RKO (cell line): Measurements from ENCODE around the gene KCNN3.

Source experiments
- DNase-seq: peaks from one replicate; pipeline ENCODE4 v3.0.0-alpha.2; 2016; ENCODE audit warnings: low spot score

Gene KCNN3

DNA sequence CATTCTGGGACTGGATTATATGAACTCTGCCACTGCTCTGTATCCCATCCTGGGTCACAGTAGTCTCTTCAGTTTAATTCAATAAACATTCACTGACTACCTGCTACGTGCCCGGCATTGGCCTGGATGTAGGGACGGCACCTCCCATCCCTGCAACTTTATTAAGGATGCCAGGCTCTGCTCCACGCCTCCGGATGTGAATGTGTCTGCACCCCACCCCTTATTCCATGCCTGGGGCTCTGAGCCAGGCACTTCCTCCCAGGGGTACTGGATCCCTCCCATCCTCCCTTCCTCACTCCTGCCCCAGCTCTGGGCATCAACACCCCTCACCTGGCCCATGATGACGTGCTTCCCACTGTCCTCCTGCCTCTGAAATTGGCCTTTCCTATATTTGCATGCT is 53.7 kb downstream of the KCNN3 start:
- DNase-seq, result no peak

DNA sequence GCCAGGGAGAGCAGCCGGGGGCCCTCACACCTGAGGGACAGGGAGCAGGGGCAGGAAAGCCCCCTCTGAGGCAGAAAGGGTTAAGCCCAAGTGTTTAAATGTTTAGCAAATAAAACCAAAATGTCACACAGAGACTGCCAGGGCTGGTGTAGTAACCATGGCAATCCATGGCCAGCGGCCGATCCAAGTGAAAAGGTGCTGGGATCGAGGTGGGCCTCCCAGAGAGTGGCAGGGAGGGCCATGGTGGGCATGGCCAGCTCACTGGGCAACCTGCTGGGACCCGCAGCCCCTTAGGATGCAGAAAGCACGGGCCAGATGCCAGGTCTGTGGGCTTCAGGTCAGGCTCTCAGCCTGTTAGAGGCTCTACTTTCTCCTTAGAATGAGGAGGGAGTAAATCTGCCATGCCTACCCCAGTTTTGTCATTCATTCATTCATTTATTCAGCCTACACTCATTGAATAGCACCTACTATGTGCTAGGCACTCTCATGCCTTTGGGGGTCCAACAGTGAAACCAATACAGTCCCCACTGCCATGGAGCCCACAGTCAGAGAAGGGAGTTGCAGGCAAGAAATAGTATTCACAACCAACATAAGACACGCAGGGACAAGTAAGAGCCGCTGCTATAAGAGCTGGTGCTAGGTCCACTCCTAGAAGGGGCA is 56.1 kb downstream of the KCNN3 start:
- DNase-seq, result no peak

DNA sequence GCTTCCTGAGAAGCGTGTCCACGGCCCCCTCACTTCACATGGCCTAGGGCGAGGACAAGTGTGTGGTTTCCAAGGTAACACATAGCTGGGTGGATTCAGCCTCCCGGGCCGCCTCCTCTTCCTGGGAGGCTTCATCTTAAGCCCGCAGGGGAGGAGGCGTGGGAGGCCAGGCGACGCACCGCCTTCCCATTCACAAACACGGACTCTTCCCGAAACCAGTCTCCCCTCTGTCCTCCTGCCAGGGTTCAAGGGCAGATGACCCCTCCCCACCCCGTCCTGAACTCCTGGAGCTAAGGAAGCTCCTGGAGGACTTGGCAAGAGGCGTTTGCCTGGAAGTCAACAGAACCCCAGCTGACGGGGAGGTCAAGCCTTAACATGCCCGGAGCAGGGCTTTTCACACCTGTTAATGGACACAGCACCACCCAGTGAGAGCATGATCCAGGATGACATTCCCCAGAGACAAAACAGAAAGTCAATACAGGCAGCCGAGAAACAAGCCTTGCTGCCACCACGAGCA is 56.7 kb downstream of the KCNN3 start:
- no peak for DNase-seq

DNA sequence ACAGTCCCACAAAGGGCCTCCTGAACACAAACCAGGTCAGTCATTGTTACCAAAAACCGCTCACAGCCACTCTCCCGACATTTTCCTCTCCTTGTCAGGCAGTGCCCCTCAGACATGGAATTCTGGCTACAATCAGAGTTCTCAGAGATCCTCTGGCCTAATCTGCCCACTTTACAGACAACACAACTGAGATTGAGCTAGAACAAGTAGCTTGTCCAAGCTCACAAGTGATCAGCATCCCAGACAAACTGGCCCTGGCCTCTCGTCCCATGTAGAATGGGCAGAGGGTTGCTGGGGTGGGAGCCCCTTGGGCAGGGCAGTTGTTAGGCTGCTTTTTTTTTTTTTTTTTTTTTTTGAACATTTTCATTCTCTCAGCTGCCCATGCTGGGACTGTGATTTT is 57.2 kb downstream of the KCNN3 start:
- no peak for DNase-seq

DNA sequence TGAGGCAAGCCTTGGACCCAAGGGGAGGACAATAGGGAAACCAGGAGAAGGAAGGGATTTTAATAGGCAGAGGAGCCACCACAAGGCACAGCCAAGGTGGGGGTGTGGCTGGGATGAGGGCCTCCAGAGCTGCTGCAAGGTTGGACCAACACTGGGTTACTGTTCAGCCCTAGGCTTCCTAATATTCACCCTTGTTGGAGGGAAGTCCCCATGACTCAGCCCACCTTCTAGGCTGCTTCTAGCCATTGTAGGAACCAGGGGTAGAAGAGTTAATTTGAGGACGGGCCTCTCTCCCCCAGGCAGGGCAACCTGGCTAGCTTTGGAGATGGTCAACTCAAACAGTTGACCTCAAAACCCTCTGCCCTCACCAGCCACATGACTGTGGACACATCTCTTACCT is 59.5 kb downstream of the KCNN3 start:
- DNase-seq, result no peak

DNA sequence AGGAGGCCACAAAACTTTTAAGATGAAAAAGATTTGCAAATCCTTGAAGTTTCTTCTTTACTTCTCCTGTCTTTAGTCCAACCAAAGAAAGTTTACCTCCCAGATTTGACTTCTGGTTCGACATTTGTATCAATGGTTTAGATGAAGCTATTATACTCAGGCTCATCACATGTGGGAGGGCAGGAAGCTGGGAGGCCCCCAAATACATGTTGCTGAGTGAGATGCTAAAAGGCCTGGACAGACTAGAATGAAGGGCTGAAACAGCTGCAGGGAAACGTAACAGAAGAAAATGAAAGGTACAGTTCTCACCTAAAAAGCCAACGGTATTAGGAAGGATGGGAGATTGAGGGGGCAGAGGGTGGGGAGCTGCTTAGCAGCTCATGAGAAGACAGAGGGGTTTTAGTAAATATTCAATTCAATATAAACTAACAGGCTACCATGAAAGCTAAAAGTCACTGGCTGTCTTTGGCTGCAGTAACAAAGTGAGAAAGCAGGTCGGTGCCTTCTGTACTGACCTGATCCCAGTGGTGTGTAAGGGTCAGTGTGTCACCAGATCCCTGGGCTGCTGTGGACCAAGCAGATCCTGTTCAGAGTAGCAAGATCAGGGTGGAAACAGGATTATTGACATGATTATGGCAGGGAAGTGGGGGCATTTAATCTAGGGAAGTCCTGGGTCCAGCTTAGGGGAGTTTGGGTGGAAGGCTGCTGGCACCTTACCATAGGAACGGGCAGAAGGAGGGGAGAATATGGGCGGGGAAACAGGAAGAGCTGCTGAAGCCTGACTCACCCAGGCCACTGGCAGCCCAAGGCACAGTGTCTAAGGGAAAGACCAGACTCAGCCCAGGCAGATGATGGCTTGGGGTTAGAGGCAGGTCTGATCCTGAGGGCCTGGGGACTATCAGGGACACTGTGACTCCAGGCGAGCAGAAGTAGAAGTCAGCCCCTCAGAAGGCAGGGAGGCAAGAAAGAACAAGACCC is 60.4 kb downstream of the KCNN3 start:
- peak; percentile 17 for DNase-seq

DNA sequence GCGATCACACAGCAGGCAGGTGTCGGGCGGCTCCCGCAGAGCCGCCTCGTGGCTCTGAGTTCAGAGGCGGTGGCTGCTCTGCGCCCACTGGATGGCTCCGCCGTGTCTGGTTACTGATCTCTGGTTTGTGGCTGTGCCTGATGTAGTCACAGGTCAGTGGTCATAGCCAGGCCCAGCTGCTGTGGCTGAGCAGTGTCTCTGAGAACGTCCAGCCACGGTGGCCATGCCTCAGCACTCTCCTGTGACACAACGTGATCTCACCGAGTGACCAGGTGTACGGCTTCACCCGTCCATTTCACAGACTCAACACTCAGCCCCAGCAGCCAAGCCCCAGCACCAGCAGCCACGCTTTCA is 61.2 kb downstream of the KCNN3 start:
- no peak for DNase-seq

DNA sequence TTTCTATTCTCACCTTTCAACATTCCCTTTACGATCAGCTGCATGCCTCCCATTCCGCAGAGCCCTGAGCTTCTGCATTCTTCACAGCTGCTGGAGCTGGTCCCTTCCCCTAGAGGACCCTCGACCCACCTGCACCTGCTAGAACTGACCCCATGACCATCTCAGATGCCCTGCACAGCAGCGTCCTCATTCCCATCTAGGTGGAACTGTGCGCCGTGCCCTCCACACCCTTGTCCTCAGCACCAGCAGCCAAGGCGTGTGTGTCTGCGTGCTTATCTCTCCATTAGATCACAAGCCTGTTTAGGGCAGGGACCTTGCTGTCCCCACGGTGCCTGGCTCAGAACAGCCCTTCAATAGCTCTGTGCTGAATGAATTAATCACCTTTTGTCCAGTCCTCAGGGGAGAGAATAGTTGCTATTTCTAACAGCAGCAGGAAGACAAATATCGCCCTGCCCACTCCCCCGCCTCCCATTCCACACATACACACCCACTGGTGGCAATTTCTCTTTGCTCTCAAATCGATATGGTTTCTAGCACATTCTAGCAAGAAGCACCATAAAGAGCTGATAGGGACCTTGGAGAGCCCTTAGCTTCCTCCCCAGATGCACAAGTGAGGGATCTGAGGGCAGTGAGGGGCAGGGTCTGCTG is 61.7 kb downstream of the KCNN3 start:
- DNase-seq, result no peak

DNA sequence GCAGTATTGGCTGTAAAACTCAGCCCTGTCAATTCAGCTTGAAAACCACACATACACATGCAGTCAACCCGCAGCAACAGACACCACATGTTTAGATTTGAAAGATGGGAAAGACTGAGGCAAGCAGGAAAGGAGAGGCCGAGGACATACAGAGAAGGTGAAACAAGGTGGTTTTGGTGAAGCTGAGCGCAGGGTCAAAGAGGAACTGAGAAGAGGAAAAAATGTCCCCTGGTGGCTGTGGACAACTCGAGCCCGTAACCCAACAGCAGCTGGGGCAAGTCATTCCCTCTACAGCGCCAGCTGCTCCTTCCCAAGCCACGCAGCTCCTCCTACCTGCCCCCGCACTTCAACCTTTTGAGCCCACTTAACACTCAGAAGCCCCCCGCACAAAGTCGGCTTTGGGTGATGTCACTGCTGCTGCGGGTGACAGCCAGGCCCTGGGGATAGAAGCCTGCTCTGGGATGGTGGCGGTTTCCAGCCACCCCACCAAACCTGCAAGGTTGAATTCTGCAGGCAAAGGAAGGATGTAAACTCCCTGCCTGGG is 63.0 kb downstream of the KCNN3 start:
- no peak for DNase-seq

DNA sequence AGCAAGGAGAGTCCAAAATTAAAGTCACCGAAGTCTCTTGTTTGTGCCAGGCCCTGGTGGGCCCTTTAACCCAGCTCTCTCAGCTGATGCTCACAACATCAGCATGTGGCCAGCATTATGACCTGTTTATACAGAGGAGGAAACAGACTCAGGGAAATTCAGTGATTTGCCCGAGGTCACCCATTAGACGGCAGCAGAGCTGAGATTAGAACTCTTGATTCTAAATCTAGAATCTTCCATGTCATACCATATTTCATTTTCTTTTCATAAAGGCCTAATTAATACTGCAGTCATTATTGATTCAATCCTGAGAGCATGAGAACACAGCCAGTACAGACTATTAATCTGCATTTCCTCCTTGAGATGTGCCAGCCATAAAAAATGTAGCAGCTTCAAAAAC is 63.7 kb downstream of the KCNN3 start:
- no peak for DNase-seq

DNA sequence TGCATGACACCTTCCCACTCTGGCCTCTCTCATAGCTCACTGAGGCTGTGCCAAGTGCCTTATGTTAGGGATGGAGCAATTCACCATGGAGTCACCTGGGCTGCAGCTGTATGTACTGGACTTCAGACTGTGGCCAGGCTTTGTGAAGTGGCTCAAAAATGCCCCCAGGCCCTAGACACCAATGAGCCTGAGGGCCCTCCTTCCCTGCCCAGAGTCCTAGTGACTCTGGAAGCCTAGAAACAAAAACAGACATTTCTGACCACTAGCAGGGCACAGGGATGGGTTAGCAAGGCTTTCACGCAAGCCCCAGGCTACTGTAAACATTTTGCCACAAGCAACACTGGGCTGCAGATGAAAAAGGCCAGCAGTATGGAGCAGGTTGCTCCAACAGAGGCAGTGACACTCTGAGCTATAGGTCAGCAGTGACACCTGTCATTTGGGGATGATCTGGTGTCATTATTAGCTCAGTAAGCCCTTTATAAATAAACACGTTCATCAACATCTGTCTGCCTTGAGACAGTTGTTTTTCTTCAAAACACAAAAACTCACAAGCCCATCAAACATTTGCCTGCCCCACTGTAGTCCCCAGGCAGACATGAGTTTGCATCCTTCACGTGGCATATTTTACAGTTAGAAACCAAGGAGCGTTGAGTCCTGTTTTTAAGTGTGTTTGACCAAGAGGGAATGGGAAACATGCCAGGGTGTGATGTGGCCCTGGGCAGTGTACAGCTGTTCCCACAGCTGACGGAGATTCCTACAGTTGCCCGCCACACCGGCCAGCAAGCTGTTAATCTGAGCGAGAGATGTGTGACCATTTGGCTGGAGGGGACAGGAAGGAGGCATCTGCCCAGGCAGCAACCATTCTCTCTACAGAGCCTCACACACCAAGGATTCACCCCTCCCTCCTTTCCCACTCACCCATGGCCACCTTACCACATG is 66.8 kb downstream of the KCNN3 start:
- DNase-seq, result no peak

DNA sequence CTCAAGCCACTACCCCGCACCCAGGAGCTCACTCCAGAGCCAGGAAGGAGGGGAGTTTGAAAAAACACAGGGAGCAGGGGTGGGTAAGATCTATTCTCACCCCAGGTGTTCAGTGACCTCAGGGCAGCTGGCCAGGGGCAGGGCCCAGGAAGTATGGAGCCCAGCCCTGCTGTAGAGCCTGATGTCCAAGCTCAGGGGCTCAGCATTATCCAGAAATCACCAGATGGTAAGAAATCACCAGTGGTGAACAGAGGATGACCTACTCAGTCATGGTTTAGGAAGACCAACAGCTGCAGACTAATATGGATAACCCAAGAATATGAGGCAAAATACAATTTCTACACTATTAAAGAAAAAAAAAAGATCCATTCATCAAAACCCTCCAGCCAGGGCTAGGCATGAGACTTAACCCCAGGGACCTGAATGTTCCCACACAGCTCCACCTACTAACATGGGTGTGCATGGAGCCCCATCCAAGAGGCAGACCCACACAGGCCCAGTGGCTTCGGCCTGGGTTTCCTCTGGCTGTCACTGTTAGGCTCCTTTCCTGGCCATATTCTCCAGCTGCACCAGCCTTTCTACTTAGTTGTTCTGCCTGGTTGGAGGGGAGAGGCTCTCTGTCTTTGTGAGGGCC is 67.6 kb downstream of the KCNN3 start:
- DNase-seq, result no peak

DNA sequence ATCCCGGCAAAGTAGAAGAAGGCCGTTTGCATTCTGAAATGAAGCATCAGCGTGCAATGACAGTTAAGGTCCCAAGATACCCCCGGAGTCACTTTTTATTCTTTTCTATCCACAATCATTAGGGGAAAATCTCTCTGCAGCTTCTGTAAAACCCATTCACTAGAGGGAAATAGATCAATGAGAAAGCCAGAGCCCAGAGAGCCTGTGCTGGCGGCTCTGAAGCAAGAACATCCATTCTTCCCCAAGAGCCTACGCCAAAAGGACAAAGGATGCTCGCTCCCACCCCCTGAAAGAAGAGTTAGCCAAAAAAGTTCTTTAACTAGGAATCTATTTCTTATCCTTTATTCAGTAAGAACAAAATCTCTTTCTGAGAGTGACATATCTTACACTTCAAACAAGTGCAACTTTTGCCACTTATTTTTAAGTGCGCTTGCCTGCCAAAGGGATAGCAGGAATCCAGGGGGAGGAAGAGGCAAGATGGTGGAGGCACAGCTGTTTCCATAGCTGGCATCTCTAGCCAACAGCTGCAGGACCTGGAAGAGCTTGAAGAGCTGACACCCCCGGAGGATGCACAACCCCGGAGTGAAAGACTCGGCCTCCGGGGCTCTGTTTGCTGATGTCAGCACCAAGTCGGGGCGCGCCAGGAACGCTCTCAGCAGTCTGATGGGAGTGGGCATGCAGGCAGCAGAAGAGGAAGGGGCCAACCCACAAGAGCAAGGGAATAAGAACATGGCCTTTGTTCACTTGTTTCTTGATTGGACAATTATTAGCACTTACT is 68.7 kb downstream of the KCNN3 start:
- DNase-seq, result no peak

DNA sequence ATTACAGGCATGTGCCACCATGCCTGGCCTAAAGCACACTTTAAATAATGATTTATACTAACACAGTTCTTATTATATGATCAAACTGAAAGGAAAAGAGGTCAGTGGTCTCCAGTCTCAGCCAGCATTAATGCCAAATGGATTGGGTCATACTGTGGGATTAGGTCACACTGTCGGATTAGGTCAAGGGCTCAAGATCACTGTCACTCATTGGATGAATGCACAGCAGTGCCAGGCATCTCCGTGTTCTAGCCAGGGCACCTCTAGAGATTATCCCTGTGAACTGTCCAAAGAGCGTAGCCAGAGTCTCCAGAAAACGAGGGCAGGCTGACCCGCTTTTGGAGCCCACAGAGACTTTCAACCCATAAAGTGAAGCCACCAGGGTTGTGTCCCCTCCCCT is 70.9 kb downstream of the KCNN3 start:
- DNase-seq, result no peak

DNA sequence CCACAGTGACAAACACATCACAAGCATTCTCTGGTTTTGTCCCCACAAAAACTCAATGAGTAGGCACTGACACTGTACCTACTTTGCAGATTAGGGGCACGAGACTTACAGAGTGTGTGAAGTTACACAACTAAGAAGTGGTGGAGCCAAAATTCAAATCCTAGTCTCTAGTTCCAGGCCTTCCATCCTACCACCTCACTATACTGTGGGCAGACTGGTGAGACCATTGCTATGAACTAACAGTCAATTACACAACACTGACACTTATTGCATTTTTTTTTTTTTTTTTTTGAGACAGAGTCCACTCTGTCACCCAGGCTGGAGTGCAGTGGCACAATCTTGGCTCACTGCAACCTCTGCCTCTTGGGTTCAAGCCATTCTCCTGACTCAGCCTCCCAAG is 71.4 kb downstream of the KCNN3 start:
- DNase-seq, result no peak

DNA sequence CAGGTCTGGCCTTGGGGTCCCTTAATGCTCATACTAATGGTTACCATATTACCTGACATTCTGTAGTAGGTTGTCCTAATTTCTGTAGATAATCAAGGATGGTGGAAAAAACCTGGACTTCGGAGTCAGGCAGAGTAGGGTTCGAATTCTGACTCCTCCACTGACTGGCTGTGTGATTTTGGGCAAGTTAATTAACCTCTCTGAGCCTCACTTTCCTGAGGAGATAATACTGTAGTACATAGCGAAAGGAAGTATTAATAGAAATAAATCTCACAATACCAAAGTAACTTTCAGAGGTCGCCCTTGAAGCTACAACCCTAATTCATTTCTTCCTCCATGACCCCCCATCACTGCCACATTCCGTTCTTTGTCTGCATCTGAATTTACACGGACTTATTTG is 72.9 kb downstream of the KCNN3 start:
- DNase-seq, result no peak

DNA sequence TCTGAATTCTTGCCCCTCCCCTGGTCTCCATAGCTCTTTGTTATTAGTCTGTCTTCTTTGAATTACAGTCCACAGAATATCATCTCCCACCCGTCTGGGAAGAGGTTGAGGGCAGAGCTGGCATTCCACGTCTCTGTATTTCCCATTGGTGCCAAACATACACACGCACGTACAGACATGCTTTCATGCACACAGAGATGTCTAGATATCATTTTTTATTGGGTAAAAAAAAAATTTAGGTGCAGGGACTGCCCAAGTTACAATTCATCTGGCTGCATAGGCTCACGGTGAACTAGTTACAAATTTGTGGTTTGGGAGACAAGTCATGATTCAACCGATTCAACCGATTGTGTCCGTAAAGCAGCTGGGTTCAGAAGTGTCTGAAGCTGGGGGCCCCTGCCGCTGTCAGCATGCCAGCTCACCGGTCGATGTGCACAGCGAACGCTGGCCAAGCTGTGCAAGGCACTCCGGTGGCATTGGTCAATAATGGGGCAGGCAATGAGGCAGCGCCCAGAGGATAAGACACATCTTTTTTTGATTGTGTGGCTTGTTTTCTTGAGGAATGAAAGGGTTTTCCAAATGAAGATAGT is 73.7 kb downstream of the KCNN3 start:
- no peak for DNase-seq

DNA sequence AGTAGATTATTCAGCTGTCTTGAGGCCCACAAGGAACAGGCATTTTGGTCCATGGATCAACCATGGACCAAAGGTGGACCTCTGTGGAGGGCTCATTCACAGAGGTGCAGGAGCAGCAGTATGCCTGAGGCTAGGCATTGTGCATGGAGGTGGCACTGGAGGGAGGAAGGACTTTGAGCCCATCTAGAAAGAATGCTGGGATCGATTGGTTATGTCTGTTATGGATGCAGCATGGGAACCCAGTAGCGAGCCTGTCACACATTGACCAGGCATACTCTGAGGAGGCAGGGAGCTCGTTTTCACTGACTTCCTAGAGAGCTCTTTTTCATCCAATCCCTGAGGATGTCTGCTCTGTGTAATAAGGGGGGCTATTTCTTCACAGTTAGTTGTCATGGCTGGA is 75.5 kb downstream of the KCNN3 start:
- DNase-seq, result no peak

DNA sequence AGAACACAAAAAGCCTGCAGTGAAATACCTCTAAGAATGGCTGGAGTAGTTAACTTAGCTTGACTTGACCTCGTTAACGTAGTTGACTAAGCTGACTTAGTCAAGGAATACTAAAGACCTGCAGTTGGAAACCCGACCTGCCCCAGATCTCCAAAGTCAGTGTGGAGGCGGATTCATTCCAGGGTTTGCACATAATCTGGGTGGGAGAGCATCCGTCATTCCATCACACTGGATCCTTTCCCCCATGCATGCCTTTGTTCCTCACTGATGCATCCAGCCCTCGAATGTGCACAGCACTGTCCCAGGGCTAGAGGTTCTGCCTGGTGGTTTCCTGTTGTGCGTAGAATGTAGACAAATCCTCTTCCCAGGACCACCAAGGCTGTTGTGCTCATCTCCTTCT is 76.4 kb downstream of the KCNN3 start:
- no peak for DNase-seq

DNA sequence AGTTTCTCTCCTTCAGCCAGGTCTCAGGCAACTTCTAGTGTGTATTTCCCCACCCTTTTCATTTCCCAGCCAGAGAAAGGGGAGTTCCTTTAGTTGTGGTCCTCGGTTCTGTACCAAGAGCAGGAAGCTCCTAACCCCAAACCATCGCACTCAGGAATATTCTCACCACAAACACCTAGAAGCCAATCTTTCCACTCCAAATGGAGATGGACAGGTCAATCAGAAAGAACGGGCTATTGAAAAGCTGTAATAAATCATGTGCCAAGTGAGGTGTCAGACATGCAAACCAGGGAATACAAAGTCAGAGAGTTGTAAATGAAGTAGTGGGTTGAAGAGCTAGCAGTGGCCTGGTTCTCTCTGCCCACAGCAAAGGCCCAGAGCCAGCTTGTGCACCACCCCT is 77.2 kb downstream of the KCNN3 start:
- no peak for DNase-seq
